Retinal pigment epithelial cell (primary cell): Measurements from ENCODE around the gene C10orf71.

Experiments used
- DNase-seq: peaks from one replicate; pipeline ENCODE4 v3.0.0-alpha.2; 2010; ENCODE audit warnings: low read depth
- H3K4me3 ChIP-seq: 2 replicates; pipeline ENCODE4 v1.5.1; 2011; ENCODE audit warnings: mild to moderate bottlenecking, low read length, control low read depth, moderate library complexity
- TF ChIP-seq, protein P1 (sequence below): conservative IDR thresholded peaks from 2 replicates; pipeline ENCODE4 v1.5.1; 2011; ENCODE audit warnings: low read depth, low read length, control low read depth, inconsistent platforms

Gene C10orf71

DNA sequence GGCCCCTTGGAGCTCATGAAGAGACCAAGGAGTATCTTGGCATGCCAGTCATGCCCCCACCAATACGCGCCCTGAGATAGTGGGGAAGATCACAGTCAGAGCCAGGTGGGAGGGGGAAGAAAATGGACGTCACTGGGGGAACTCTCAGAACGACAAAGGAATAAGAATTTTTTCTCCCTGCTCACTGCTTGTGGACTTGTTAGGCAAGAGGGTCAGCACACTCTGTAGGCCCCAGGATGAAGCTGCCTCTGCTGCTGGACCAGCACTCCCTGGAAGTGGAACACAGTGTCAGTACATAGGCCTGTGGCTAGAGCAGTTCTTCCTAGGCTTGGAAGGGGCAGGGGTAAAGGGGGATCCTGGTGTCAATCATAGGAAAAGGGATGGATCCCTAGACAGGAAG lies 50.4 kb downstream of the C10orf71 start:
- TF ChIP-seq, protein P1, sequence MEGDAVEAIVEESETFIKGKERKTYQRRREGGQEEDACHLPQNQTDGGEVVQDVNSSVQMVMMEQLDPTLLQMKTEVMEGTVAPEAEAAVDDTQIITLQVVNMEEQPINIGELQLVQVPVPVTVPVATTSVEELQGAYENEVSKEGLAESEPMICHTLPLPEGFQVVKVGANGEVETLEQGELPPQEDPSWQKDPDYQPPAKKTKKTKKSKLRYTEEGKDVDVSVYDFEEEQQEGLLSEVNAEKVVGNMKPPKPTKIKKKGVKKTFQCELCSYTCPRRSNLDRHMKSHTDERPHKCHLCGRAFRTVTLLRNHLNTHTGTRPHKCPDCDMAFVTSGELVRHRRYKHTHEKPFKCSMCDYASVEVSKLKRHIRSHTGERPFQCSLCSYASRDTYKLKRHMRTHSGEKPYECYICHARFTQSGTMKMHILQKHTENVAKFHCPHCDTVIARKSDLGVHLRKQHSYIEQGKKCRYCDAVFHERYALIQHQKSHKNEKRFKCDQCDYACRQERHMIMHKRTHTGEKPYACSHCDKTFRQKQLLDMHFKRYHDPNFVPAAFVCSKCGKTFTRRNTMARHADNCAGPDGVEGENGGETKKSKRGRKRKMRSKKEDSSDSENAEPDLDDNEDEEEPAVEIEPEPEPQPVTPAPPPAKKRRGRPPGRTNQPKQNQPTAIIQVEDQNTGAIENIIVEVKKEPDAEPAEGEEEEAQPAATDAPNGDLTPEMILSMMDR = no peak
- no peak for DNase-seq

DNA sequence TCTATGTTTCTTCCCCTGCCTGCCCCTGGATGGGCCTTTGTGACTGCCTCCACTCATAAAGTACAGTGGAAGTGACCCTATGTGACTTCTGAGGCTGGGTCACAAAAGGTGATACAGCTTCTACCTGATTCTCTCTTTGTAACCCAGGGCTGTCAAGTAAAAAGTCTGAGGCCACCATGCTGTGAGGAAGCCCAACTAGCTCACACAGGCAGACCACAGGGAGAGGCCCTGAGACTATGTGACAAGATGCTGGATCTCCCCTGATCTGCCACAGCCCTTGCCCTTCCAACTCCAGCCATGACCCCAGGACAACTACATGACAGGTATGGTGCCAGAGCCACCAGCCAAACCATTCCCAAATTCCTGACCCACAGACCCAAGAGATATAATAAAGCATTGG lies 51.2 kb downstream of the C10orf71 start:
- no peak overlapping the region for H3K4me3 ChIP-seq
- TF ChIP-seq, protein P1 = no peak
- no peak for DNase-seq

More for the DNA sequence above, 50.4 kb downstream of the C10orf71 start:
- H3K4me3 ChIP-seq = no peak overlapping the region

DNA sequence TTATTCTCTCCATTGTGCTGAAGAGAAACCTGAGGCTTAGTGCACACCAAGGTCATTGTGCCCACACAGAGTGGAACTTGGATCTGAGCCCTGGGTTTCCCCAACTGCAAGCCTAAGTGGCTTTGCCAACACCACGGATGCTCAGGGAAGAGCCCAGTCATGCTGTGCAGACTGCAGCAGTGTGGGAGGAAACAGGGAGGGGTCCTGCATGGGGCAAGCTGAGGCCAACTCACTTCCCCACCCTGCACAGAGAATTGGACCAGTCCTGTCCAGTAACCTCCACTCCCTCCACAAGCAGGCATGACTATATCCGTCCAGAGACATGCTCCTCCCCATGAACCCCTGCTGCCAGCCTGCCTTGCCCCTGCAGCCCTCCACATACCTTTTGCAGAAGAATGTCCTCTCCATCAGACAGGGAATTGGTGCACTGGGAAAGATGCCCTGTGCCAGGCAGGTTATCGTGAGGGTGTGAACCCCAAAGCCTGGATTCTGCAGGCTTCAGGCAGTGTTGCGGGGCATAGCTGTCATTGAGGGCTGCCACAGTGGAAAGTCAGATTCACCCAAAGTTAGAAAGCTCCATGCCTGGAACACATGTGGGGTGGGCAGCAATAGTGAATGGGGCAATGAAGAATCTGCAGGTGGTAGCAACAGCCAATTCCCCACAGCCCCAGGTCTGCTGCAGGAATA lies 52.0 kb downstream of the C10orf71 start:
- TF ChIP-seq, protein P1 = no peak
- DNase-seq = no peak
- no peak overlapping the region for H3K4me3 ChIP-seq

DNA sequence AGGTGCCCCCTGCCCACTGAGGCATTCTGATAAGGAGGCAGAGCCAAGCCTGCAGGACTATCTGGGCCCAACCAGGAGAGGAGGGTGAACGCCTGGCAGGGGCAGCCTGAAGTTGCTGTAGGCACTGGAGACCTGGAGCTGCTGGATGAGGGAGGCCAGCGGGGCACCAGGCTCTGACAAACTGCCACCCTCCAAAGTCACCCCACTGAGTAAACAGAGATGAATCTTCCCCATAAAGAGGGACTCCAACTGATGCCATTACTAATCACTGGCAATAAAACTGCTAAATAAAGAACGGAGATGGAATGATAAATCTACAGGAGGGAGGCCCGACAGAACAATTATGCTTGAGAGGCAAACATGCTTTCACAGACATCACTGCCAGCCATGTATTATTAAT lies 52.7 kb downstream of the C10orf71 start:
- H3K4me3 ChIP-seq = no peak overlapping the region
- TF ChIP-seq, protein P1 = no peak
- DNase-seq = no peak

DNA sequence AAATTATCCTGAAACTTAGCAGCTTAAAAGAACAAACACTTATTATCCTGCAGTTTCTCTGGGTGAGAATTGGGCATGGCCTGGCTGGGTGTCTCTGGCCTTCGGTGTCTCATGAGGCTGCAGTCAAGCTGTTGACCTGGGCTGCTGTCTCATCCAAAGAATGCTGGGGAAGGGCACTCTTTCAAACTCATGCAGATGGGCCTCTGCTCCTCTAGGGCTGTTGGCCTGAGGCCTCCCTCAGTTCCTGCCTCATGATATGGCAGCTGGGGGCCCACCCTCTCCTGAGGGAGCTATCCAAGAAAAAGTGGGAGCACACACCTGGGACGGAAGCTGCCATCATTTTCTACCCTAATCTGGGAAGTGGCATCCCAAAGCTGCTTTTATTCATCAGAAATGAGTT lies 53.4 kb downstream of the C10orf71 start:
- no peak overlapping the region for H3K4me3 ChIP-seq
- DNase-seq = no peak
- TF ChIP-seq, protein P1 = no peak

DNA sequence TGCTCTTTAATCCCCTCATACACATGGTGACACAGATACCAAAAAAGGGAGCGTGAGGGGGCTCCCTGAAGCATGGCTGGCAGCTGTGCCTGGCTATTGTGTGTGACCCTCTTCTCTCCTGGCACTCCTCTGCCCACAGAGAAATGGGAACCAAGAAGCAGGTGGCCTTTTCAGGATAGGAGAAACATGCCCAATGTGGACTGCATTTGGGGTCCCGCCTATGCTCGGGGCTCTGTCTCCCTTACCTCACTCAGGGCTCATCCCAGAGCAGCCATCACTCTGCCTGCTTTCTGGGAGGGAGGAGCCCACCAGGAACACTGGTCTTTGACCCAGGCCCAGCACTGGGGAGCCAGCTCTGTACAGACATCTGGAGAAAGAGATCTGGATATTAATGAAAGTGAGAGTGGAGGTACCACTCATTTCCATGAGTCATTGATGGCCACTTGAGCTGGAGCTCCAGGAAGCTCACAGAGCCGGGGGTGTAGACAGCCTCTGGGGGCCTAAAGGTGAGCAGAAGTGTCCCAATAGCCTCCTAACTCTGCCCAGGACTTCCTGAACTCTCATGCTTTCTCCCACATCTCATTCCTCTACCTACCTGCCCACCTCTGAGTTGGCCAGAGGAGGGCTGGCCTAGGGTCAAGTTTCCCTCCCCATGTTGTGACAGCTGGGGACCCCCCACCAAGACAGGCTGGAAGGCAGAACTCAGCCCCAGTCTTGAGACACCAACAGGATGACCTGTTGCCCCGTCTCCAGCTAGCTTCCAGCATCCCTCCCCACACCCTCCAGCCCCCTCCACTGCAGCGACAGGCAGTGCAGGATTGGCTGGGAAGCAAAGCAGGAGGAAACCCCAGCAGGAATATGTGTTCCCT lies 54.3 kb downstream of the C10orf71 start:
- no peak for DNase-seq
- TF ChIP-seq, protein P1 = no peak
- no peak overlapping the region for H3K4me3 ChIP-seq
